HG02763 (cell line): ENCODE results near the gene TMCO6.
"Not testable (repeated sequence)": the region's sequence is repeated elsewhere in the genome, so short reads cannot be mapped to it uniquely, and the experiment has no call there.

Experiments
- ATAC-seq: cut with Tn5 transposase; IDR thresholded peaks from one replicate; pipeline ENCODE4 v1.9.1; 2021; ENCODE audit warnings: mild to moderate bottlenecking, moderate library complexity; ENCODE audit not compliant: unreplicated experiment

Gene TMCO6

GRCh38 chr5:140639148-140639981 is at the start of gene TMCO6:
TMCO6 (plus strand) TSS chr5:140639451; CDS start chr5:140639528, 77 bp downstream.
- ATAC-seq: peak; percentile 93

- ATAC-seq: no peak
Measured at GRCh38 chr5:140590861-140591260, 48.4 kb upstream of the TMCO6 start.

DNA sequence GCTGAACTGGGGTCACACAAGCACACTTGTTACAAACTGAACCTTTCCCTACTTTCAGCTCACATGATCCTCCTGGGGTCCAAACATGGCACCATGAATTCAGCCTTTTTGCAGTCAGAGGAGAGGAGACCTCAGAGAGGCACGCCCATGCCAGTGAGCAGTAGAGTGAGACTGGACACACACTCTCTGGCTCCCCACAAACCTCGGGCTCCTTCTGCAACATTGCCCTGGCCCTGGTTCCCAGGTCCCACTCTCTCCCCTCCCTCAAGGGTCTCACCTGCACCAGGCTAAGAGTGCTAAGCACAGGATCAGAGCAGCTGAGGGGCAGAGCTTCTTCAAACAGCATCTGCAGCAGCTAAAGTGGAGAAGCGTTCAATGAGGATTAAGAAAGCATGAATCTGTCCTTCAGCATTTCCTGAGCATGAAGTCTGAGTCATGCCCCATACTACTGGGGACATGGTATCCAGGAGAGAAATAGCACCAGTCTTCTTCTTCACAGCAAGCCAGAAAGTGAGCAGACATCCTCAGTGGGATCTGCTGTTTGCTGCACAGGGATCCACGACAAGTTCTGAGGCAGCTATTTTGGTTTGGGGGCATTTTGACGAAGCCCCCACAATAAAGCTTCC is 47.4 kb upstream of the TMCO6 start:
- ATAC-seq: no peak

GRCh38 chr5:140593070-140593469 is 46.2 kb upstream of the TMCO6 start:
- not testable (repeated sequence) for ATAC-seq

DNA sequence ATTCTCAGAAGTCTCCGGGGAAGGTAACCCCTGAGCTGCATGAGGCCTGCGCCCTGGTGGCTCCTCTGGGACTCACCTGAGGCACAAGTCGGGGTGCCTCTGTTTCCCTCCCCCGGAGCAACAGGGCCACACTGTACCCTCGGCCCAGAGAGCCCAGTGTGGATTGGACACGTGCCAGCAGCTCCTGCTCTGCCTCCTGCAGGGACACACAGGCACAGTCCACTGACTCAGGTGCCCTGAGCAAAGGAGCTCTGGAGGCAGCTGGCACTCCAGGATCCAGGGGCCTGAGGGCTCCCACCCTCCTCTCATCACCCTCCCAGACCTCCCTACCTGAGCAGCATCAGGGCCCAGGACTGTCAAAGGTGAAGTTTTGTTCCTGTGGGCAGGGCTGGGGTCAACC is 45.1 kb upstream of the TMCO6 start:
- no peak for ATAC-seq

GRCh38 chr5:140595538-140596300 is 43.5 kb upstream of the TMCO6 start:
- no peak for ATAC-seq

GRCh38 chr5:140596321-140596741 is 42.9 kb upstream of the TMCO6 start:
- ATAC-seq: no peak

DNA sequence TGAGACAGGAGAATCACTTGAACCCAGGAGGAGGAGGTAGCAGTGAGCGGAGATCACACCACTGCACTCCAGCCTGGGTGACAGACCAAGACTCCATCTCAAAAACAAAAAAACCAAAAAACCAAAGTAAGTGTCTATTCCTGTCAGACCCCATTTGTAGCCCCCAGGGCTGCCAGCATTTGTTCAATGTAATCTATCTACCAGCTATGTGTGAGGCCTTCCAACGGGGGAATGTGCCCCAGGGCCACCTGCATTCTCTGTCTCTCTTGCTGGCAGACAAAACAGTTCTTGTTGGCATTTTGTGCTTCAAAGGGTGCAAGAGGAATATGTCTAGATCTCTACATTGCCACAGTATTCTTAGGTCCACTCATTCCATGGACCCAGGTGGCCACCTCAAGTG is 40.4 kb upstream of the TMCO6 start:
- no peak for ATAC-seq

GRCh38 chr5:140600096-140600495 is 39.2 kb upstream of the TMCO6 start:
- no peak for ATAC-seq

- ATAC-seq: no peak
Measured at GRCh38 chr5:140602147-140602546, 37.1 kb upstream of the TMCO6 start.

GRCh38 chr5:140603446-140603698 is 35.9 kb upstream of the TMCO6 start:
- ATAC-seq: not testable (repeated sequence)

- ATAC-seq: no peak
Measured at GRCh38 chr5:140603734-140604133, 35.5 kb upstream of the TMCO6 start.

DNA sequence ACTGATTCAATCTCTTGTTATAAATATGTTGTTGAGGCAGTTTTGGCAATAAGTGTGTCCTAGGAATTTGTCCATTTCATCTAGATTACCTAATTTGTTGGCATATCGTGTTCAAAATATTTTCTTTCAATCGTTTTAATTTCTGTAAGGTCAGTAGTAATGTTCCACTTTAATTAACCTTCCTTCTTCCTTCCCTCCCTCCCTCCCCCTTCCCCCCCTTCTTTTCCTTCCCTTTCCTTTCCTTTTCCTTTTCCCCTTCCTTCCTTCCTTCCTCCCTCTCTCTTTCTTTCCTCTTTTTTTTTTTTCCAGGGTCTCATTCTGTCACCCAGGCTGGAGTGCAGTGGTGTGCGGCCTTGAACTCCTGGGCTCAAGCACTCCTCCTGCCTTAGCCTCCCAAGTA is 33.4 kb upstream of the TMCO6 start:
- no peak for ATAC-seq

DNA sequence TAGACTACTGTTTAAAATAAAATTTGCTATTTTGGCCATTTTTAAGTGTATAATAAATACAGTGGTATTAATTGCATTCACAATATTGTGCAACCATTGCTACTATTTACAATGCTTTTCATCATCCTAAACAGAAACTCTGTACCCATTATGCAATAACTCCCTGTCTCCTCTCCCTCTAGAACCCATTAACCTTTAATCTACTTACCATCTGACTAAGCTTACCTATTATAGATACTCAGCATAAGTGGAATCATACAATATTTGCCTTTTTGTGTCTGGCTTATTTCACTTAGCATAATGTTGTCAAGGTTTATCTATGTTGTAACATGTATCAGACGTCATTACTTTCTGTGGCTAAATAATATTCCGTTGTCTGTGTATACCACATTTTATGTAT is 32.2 kb upstream of the TMCO6 start:
- no peak for ATAC-seq

DNA sequence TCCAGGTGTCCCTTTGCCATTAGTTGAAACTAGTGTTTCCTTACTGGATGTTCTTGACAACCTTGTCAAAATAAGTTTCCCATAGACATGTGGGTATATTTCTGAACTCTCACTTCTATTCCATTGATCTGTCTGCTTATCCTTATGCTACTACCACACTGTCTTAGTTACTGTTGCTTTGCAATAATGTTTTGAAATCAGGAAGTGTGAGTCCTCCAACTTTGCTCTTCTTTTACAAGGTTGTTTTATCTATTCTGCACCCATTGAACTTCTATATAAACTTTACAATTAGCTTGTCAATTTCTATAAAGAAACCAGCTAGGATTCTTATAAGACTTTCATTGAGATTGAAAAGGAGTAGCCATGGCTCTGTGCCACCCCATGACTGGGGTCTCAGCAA is 30.5 kb upstream of the TMCO6 start:
- ATAC-seq: no peak

GRCh38 chr5:140609126-140609525 is 30.1 kb upstream of the TMCO6 start:
- no peak for ATAC-seq

DNA sequence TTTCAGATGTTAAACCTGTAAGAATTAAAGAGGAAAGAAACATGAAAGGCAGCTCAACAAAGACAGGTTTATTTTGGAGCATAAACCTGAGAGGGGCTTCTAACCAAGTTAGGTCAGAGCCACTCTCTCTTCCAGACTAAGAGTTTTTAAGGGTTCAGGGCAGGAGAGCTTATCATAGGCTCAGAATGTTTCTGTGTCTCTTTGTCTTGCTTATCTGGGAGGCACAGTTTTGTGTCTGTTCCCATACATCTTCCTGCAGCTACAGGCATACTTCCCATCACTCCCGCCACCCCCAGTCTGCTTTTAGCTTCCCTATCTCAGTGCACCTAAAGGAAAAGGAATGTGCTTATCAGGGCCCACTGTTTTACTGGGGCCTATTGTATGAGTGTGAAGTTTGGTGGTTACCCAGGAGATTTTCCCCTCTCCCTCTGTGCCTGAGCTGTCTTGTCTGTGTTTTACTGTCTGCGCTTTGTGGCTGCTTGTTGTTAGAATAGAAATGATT is 28.2 kb upstream of the TMCO6 start:
- no peak for ATAC-seq

GRCh38 chr5:140622301-140622700 is 16.9 kb upstream of the TMCO6 start:
- no peak for ATAC-seq

DNA sequence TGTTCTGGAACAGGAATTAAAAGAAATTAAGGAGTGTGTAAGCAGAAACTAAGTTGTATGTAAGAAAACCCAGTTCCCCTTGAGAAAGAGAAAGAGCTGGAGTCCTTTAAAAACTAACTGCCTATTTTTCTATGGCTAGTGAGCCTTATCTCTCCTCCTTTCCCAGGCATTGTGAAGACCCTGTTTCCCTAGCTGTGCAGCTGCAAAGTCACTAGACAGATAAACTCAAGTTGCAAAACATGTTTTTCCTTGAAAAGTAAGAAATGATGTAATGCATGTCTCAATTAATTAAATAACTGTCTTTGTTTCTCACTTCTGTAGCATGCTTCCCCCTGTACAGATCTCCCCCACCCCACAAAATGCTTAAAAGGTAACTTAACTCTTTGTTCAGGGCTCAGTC is 16.2 kb upstream of the TMCO6 start:
- not testable (repeated sequence) for ATAC-seq

DNA sequence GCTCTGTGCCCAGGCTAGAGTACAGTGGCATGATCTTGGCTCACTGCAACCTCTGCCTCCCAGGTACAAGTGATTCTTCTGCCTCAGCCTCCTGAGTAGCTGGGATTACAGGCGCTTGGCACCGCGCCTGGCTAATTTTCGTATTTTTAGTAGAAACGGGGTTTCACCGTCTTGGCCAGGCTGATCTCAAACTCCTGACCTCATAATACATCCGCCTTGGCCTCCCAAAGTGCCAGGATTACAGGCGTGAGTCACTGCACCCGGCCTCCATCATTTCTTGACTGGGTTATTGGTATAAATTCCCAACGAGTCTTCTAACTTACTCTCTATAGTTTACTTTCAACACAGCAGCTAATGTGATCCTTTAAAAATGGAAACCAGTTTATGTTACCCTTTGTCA is 14.4 kb upstream of the TMCO6 start:
- ATAC-seq: not testable (repeated sequence)

- no peak for ATAC-seq
Measured at GRCh38 chr5:140627972-140628371, 11.3 kb upstream of the TMCO6 start.

- no peak for ATAC-seq
Measured at GRCh38 chr5:140628711-140629110, 10.5 kb upstream of the TMCO6 start.
